Germinal center (tissue), 1 donor: ENCODE data around the gene SORCS1.

ENCODE experiments used
- DNase-seq: peaks from one replicate; pipeline ENCODE4 v3.0.0; 2012; ENCODE audit warnings: mixed read lengths, low spot score

The SORCS1 gene

GRCh38 chr10:106898446-106898845, 266.1 kb downstream of the SORCS1 start:
- no peak for DNase-seq

DNA sequence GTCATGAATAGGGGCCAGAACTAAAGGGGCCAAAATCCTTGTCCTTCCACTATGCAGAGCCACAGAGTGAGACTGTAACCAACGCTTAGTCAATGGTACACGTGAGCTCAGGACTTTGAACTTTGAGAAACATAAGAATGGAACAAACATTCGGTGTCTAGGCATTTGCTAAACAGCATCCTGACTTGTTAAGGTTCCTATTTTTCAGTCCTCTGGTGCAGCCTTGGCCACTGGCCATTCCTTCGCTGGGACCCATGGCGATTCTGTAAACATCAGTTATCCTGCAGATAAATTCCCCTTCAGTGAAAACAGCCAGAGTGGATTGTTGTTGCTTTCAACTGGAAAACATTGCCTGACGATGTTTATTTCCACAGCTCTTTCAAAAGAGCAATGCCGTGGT, 266.8 kb downstream of the SORCS1 start:
- no peak for DNase-seq

- no peak for DNase-seq
These were observed 269.8 kb downstream of the SORCS1 start for GRCh38 chr10:106894692-106895091.

DNA sequence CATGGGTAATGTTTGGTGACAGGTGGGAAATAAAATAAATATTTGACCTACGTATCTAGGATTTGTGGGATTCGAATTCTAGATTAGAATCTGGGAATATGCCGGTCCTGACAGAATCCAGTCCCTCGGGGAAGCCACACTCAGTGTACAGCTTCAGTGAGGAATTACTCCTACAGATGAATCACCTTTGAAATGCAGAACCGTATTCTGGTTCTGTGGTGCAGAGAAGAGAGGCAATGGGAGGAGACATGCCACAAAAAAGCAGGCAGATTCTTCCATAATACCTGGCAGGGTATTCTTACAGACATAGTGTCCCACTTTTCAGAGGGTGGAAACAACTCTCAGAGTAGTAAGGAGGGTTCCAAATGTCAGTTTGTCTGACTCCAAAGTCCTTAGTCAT, 286.9 kb downstream of the SORCS1 start:
- DNase-seq = no peak

DNA sequence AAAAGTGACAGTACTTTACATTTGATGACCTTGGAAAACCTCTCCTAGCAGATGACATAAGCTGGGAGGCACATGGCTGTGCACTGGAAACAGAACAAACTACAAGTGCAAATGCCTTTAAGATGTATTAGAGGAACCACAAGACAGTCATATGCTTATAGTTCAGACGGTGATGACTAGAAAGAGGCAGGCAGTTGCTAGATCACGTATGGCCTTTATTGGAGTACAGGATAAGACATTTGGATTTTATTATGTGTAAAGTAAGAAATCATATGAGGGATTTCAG, 290.0 kb downstream of the SORCS1 start:
- no peak for DNase-seq

DNA sequence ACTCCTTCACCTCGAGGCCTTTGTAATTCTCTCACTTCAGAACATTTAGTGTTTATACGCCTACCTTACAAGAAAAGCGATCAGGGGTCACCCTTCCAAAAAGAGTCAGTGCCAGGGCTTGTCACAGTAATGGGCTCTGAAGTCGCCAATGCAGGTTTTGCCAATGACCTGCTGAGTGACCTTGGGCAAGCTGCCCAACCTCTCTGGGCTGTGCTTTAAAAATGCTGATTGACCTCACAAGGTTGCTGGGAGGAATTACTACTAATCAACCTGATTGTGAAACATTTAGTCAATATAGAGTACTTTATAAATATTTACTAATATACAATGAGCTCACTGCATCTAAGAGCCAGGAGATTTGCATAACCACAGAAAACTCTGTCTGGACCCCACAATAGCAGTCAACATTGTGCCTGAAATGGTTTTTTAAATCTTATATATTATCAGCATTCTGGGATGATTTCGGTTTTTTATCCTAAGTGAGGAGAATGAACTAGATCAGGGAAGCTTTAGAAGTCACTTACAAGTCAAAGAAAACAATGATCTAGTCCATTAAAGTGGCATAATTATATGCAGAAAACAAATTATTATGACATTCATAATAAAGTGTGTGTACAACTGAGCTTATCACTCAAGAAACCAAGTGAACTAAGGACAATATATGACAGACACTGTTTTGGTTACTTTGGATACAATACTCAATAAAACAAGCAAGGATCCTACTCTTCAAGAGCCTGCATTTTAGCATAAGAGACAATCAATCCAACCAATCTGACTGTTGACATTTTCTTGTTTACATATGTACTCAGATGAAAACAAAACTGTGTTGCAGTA, 290.5 kb downstream of the SORCS1 start:
- DNase-seq = no peak

GRCh38 chr10:106872176-106872575, 292.3 kb downstream of the SORCS1 start:
- no peak for DNase-seq

- no peak for DNase-seq
These were observed 298.2 kb downstream of the SORCS1 start for GRCh38 chr10:106866244-106866845.

DNA sequence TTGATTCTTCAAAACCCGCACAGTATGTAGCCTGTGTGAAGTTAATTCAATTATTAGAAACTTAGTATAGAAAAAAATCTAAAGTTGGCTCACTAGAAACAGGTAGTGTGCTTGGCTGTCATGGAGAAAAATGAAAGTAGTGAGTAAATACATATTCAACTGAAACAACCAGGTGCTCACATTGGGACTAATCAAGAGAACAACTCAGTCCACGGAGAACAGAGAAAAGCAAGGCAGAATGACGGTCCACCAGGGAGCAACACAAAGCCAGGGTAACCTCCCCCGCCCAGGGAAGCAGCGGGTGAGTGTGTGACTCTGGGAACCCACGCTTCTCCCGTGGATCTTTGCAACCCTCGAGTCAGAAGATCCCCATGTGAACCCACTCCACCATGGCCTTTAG, 300.5 kb downstream of the SORCS1 start:
- no peak for DNase-seq

GRCh38 chr10:106863549-106863948, 301.0 kb downstream of the SORCS1 start:
- no peak for DNase-seq

GRCh38 chr10:106859892-106860652, 304.4 kb downstream of the SORCS1 start:
- no peak for DNase-seq

GRCh38 chr10:106857728-106858127, 306.8 kb downstream of the SORCS1 start:
- no peak for DNase-seq

DNA sequence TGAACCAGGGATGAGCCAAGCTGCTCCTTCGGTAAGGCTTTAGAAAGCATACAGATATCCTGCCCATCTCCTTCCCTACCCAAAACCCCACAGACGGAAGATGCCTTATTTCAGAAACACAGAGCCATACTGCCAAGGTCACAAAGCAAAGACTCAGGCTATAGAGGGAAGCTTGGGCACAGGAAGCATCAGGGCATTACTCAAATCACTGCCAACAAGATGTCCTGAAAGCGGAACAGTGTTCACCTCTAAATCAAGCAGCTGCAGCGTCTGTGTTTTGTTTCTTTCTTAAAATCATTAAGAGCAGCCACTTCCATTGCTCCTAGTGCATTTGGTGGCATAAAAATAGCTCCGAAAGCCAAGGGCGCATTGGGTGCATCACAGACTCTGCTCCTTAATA, 307.3 kb downstream of the SORCS1 start:
- no peak for DNase-seq

- no peak for DNase-seq
These were observed 327.4 kb downstream of the SORCS1 start for GRCh38 chr10:106836933-106837663.

DNA sequence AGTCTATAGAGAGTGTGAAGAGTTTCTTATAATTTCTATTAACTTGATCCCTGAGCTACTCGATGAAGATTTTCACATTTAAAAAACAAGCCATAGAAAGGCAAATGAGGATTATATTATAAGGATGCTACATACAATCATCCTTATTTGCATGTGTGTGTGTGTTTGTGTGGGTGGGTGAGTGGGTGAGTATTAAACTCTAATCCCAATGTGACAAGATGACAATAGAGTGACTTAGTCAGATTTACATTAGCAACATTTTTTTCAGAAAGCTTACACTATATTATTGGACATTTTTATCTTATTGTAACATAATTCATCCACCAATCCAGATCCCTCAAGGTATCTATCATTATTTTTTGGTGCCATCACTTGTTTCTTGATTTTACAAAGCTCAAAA, 331.7 kb downstream of the SORCS1 start:
- DNase-seq = no peak

DNA sequence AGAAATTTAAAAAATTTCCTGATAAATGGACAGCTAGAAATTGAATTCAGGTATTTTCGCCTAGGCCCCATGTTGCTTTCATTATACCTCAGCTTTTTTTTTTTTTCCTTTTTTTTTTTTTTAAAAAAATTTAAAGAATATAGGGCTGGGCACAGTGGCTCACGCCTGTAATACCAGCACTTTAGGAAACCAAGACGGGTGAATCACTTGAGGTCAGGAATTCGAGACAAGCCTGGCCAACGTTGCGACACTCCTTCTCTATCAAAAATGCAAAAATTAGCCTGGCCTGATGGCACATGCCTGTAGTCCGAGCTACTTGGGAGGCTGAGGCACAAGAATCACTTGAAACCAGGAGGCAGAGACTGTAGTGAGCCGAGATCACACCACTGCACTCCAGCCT, 334.0 kb downstream of the SORCS1 start:
- DNase-seq = no peak

GRCh38 chr10:106830006-106830405, 334.5 kb downstream of the SORCS1 start:
- DNase-seq = no peak

DNA sequence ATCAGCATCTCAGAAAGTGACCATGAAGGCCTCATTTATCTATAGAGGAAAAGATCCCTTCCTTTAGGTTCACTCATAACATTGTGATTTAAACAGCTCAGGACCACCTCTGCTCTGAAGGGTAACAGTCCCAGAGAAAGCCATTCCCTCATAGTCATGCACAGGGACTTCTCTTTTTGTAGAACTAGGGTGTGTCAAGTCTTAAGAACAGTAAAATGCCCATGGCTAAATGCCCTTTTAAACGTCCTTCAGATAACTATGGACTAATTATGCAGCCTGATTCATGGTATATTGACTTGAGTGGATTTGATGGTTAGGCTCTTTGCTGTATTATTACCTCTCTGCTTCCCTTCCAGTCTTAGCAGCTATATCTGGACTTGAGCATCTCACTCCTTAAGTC, 337.8 kb downstream of the SORCS1 start:
- no peak for DNase-seq

DNA sequence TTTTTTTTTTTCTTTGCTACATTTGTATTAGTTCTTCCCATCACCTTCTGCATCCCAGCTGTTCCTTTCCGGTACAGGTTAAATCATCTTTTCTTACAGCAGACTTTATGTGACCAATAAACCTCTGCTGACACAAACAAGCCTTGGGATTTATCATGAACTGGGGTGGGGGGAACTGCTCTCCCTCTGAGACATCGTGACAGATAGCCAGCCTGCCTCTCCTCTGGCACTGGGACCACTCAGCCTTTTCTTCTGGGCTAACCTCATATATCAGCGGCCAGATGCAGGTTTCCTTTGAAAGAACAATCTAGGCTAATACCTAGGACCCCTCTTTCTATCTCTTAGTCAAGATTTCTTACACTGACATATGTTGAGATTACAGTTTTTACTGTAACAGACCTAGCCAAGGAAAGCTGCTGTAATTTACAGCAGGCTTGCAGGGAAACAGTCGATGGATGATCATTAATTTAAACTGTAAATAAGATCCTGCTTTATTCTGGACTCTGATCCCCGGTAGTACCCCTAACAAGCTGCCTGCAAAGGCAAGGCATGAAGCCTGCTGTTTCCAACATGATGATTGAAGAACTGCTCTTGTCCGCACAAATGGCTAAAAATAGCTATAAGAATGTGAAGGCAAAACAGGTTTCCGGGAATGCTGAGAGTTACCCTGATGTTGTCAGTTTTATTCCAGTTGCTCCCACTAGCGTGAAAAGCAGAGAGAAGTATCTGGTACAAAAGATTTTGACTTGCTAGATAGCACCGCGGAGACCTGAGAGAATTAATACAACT, 338.7 kb downstream of the SORCS1 start:
- no peak for DNase-seq

- DNase-seq = no peak
These were observed 343.9 kb downstream of the SORCS1 start for GRCh38 chr10:106820579-106820978.

DNA sequence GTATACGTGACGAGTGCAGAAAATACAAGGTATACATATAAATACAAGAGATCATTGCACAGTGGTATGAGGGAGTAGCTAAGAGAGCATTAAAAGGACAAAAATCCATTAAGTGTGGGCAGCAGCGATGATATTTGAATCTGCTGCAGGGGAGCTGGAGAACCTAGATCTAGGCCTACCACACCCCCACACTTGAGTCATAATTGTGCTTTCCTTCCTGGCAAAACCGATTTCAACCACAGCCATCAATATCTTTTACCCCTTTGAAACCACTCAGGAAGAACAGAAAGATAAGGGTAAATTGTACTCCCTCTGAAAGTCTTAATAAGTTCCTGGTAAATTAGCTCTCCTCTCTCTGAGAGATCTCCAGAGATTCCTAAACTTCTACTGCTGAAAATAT, 345.0 kb downstream of the SORCS1 start:
- no peak for DNase-seq
